Body of pancreas (tissue), 4 donors: Measurements from ENCODE around the gene TMEM233.

Experiments
- POLR2A ChIP-seq, 3 donors: fragments of 450-650 bp; IDR thresholded peaks; one replicate each; pipeline ENCODE4 v1.6.1; 2016; ENCODE audit warnings: antibody characterized with exemption in 3 of 3, mild to moderate bottlenecking in 2 of 3
- TF ChIP-seq, protein P1 (sequence below), 7 experiments: fragments of 450-650 bp in 4 of 7; fragments of 200-600 bp in 3 of 7; sonication (generic) in 3 of 7; IDR thresholded peaks; one replicate each; pipeline ENCODE4 v1.5.1; 2016 to 2019; ENCODE audit warnings: antibody characterized with exemption in 7 of 7

DNA sequence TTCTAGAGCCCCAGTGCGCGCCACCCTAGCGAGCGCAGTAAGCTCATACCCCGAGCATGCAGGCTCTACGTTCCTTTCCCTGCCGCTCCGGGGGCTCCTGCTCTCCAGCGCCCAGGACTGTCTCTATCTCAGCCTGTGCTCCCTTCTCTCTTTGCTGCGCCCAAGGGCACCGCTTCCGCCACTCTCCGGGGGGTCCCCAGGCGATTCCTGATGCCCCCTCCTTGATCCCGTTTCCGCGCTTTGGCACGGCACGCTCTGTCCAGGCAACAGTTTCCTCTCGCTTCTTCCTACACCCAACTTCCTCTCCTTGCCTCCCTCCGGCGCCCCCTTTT is 791 bp downstream of the TMEM233 start:
- TF ChIP-seq POLR2A (IDR thresholded peaks at IDR 0.05): no peak
- TF ChIP-seq, protein P1, sequence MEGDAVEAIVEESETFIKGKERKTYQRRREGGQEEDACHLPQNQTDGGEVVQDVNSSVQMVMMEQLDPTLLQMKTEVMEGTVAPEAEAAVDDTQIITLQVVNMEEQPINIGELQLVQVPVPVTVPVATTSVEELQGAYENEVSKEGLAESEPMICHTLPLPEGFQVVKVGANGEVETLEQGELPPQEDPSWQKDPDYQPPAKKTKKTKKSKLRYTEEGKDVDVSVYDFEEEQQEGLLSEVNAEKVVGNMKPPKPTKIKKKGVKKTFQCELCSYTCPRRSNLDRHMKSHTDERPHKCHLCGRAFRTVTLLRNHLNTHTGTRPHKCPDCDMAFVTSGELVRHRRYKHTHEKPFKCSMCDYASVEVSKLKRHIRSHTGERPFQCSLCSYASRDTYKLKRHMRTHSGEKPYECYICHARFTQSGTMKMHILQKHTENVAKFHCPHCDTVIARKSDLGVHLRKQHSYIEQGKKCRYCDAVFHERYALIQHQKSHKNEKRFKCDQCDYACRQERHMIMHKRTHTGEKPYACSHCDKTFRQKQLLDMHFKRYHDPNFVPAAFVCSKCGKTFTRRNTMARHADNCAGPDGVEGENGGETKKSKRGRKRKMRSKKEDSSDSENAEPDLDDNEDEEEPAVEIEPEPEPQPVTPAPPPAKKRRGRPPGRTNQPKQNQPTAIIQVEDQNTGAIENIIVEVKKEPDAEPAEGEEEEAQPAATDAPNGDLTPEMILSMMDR (IDR thresholded peaks at IDR 0.05): no peak
